ENCODE measurements around the gene TEAD4. TPM values are rescaled to one million over a fixed set of nuclear protein-coding genes. Genes with fewer than 3 reads are reported as not detected.

The TEAD4 gene
- polyA plus RNA-seq, 1 experiment = 10.3 TPM

DNA sequence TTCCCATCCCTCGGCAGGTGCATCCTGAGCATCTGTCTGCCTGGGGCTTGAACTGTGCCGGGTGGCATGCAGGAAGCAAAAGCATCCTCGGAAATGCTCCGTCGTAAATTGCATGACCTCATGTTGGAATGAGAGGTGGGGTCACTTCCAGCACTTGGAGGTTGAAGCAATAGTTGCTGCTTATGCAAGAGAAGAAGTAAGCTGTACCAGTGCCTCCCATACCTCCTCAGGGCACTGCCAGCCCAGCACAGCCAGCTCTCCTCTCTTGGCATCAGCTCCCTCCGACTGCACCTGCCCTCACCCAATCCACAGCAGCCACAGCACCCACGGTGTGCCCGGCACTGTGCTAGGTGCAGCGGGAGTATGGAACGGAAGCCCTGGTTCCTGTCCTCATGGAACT lies 11.5 kb downstream of the TEAD4 start:
- Histone ChIP-seq H3K27me3 (ENCODE audit: control insufficient read depth, insufficient read depth, low read length) (no peaks in the 10 kb centered on the region), H3K27ac (ENCODE audit: low read depth, low read length) (no peak overlapping the region), H3K9me3 (ENCODE audit: control insufficient read depth, insufficient read depth, low read length) (no peaks in the 10 kb centered on the region), H3K4me3 (ENCODE audit: low read depth, low read length) (no peak overlapping the region)
- ChIA-PET POLR2A (no interaction called here), CTCF (no interaction called here)
- TF ChIP-seq, protein P1, sequence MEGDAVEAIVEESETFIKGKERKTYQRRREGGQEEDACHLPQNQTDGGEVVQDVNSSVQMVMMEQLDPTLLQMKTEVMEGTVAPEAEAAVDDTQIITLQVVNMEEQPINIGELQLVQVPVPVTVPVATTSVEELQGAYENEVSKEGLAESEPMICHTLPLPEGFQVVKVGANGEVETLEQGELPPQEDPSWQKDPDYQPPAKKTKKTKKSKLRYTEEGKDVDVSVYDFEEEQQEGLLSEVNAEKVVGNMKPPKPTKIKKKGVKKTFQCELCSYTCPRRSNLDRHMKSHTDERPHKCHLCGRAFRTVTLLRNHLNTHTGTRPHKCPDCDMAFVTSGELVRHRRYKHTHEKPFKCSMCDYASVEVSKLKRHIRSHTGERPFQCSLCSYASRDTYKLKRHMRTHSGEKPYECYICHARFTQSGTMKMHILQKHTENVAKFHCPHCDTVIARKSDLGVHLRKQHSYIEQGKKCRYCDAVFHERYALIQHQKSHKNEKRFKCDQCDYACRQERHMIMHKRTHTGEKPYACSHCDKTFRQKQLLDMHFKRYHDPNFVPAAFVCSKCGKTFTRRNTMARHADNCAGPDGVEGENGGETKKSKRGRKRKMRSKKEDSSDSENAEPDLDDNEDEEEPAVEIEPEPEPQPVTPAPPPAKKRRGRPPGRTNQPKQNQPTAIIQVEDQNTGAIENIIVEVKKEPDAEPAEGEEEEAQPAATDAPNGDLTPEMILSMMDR (IDR thresholded peaks at IDR 0.05; ENCODE audit: low read depth, low read length) = no peak
- DNase-seq (ENCODE audit: low read depth, low spot score) = no peak

DNA sequence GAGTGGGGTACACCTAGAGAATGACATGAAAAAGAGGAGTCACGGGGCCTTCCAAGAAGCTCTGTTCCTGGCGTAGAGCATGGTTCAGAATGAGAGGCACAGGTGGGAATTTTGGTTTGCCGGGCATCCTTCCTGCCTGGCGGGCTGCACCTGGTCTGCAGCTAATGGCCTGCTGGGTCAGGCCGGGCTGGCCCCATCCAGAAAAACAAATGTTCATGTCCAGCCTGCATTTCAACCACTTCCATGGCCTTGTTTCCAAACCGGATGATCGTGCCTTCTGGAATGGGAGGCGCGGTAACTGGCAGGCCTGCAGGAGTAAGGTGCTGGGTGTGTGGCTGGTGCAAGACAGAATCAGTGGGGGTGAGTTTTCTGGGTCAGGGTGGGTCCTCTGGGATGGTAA lies 14.4 kb downstream of the TEAD4 start:
- DNase-seq (ENCODE audit: low read depth, low spot score) = no peak
- Histone ChIP-seq H3K9me3 (ENCODE audit: control insufficient read depth, insufficient read depth, low read length) (no peaks in the 10 kb centered on the region), H3K27me3 (ENCODE audit: control insufficient read depth, insufficient read depth, low read length) (no peaks in the 10 kb centered on the region), H3K4me3 (ENCODE audit: low read depth, low read length) (no peak overlapping the region), H3K27ac (ENCODE audit: low read depth, low read length) (no peak overlapping the region)
- TF ChIP-seq, protein P1 (IDR thresholded peaks at IDR 0.05; ENCODE audit: low read depth, low read length) = no peak
- POLR2A ChIA-PET = no interaction called here
- CTCF ChIA-PET = interaction anchor here (0.6 to 1.4 kb wide), 2 partner anchors 28 to 68 kb away, joined by 4 to 6 read pairs; no protein-coding TSS in a partner anchor

DNA sequence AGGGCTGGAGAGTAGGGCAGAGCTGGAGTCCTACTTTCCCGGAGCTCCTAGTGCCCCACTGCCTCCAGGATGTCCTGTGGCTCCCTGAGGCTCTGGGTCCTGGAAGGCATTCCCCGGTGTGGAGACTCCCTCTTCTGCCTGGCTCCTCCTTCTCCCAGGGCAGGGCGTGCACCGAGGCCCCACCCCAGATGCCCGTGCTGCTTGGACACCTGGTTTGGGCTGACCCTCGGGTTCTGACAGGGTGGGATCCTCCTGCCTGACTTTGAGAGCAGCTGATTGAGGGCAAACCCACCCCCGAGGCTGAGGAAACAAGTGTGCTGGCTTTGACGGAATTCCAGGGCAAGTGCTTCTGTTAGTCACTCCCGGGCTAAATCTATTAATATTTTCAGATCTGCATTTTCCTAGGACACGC lies 15.4 kb downstream of the TEAD4 start:
- TF ChIP-seq, protein P1 (IDR thresholded peaks at IDR 0.05; ENCODE audit: low read depth, low read length) = no peak
- no peaks in the 10 kb centered on the region for H3K27me3 ChIP-seq (ENCODE audit: control insufficient read depth, insufficient read depth, low read length)
- H3K9me3 ChIP-seq (ENCODE audit: control insufficient read depth, insufficient read depth, low read length) = no peaks in the 10 kb centered on the region
- H3K27ac ChIP-seq (ENCODE audit: low read depth, low read length) = no peak overlapping the region
- H3K4me3 ChIP-seq (ENCODE audit: low read depth, low read length) = no peak overlapping the region
- ChIA-PET CTCF (no interaction called here), POLR2A (no interaction called here)
- DNase-seq (ENCODE audit: low read depth, low spot score) = no peak

DNA sequence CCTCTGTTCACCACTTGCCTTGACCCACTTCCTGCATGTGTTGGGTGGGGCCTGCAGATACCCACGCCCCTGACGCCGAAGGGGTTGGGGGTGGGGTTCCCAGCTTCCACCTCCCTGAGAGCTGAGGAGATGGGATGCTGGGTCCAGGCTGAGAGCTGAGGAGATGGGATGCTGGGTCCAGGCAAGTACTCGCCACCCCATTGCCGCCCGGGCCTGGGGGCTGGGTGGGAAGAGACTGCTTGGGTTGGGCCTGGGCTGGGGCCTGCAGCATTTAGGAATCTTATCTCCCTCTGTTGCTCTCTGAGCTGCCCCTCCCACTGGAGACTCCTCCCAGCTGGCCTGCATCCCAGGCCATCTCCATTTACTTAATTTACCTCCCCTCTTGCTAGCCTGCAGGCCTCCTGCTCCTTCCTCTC lies 17.4 kb downstream of the TEAD4 start:
- Histone ChIP-seq H3K9me3 (ENCODE audit: control insufficient read depth, insufficient read depth, low read length) (no peaks in the 10 kb centered on the region), H3K27ac (ENCODE audit: low read depth, low read length) (no peak overlapping the region), H3K27me3 (ENCODE audit: control insufficient read depth, insufficient read depth, low read length) (no peaks in the 10 kb centered on the region), H3K4me3 (ENCODE audit: low read depth, low read length) (no peak overlapping the region)
- no peak for DNase-seq (ENCODE audit: low read depth, low spot score)
- ChIA-PET CTCF (interaction anchor here (1.4 kb wide), 1 partner anchor 65 kb away, joined by 3 read pairs; no protein-coding TSS in a partner anchor), POLR2A (no interaction called here)
- TF ChIP-seq, protein P1 (IDR thresholded peaks at IDR 0.05; ENCODE audit: low read depth, low read length) = no peak

DNA sequence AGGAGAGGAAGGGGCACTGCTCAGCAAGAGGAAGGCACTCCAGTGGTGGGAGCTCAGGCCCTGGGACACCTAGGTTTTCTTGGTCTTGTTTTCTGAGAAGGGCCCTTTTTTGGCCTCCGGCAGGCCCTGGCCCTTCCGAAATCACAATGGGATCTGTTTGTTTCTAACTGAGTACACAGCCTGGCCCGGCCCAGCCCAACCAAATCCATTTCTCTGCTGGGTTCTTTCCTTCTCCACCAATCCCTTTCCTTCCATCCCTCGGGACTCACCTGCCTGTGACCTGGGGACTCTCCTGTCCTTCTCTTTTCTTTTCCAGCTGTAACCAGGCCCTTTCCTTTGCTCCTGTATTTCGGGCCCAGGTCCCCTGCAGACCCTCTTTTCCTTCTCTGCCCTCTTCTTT lies 18.6 kb downstream of the TEAD4 start:
- Histone ChIP-seq H3K27me3 (ENCODE audit: control insufficient read depth, insufficient read depth, low read length) (no peaks in the 10 kb centered on the region), H3K27ac (ENCODE audit: low read depth, low read length) (no peak overlapping the region), H3K9me3 (ENCODE audit: control insufficient read depth, insufficient read depth, low read length) (no peaks in the 10 kb centered on the region), H3K4me3 (ENCODE audit: low read depth, low read length) (no peak overlapping the region)
- TF ChIP-seq, protein P1 (IDR thresholded peaks at IDR 0.05; ENCODE audit: low read depth, low read length) = no peak
- POLR2A ChIA-PET = no interaction called here
- CTCF ChIA-PET = interaction anchor here (1.4 kb wide), 1 partner anchor 64 kb away, joined by 3 read pairs; no protein-coding TSS in a partner anchor
- DNase-seq (ENCODE audit: low read depth, low spot score) = no peak

All from AG04450 (cell line).